ENCODE measurements around the gene RAPGEF1.

RAPGEF1 gene

DNA sequence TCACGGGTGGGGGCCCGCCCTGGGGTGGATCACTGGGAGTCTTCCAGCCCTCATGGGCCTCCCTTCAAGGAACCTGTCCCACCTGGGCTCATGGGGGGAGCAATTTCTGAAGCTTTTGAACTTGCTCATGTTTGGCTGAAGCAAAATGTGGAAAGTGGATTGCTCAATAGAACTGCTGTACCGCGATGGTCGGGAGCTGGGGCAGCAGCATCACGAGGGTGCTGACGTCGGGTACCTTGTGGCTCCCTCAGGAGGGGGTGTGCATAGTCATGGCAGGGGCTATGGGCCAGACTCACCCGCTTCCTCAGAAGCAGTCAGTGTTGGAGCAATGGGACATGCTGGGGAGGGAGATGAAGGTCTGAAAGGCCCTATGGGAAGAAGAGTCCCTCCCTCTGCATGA lies 136.7 kb downstream of the RAPGEF1 start:
- Histone ChIP-seq H3K4me1 (ENCODE audit: insufficient read depth, poor library complexity, severe bottlenecking) (peaks cover 3% of the 10 kb centered on the region), H3K4me3 (ENCODE audit: severe bottlenecking) (no peak overlapping the region), H3K27me3 (ENCODE audit: insufficient read depth, poor library complexity, severe bottlenecking) (no peaks in the 10 kb centered on the region), H3K9me3 (ENCODE audit: severe bottlenecking) (no peaks in the 10 kb centered on the region), H3K27ac (ENCODE audit: poor library complexity, severe bottlenecking) (no peak overlapping the region), H3K36me3 (ENCODE audit: low read depth) (no peaks in the 10 kb centered on the region; the same call in 1 of the 2 replicates)
- ATAC-seq (ENCODE audit: low read depth) = no peak
- TF ChIP-seq, protein P1, sequence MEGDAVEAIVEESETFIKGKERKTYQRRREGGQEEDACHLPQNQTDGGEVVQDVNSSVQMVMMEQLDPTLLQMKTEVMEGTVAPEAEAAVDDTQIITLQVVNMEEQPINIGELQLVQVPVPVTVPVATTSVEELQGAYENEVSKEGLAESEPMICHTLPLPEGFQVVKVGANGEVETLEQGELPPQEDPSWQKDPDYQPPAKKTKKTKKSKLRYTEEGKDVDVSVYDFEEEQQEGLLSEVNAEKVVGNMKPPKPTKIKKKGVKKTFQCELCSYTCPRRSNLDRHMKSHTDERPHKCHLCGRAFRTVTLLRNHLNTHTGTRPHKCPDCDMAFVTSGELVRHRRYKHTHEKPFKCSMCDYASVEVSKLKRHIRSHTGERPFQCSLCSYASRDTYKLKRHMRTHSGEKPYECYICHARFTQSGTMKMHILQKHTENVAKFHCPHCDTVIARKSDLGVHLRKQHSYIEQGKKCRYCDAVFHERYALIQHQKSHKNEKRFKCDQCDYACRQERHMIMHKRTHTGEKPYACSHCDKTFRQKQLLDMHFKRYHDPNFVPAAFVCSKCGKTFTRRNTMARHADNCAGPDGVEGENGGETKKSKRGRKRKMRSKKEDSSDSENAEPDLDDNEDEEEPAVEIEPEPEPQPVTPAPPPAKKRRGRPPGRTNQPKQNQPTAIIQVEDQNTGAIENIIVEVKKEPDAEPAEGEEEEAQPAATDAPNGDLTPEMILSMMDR (IDR thresholded peaks at IDR 0.05; ENCODE audit: poor library complexity, severe bottlenecking) = no peak
- DNase-seq (ENCODE audit: low spot score) = no peak

DNA sequence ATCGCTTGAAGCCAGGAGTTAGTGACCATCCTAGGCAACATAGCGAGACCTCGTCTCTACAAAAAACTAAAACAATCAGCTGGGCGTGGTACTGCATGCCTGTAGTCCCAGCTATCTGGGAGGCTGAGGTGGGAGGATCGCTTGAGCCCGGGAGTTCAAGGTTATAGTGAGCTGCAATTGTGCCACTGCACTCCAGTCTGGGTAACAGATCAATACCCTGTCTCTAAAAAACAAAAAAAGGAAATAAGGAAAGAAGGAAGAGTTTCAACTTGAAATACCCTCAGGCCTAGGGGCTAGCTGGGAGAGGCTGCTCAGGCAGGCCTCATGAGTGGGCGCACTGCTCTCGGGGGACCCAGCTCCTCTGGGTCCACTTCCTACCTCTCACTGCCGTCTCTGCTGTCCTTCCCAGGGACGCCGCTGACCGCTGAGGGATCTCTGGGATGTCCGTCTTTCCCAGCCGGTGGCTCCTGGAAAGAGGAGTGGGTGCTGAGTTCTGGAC lies 138.1 kb downstream of the RAPGEF1 start:
- ATAC-seq (ENCODE audit: low read depth) = no peak
- no peaks in the 10 kb centered on the region for H3K9me3 ChIP-seq (ENCODE audit: severe bottlenecking)
- H3K4me1 ChIP-seq (ENCODE audit: insufficient read depth, poor library complexity, severe bottlenecking) = no peaks in the 10 kb centered on the region
- H3K36me3 ChIP-seq (ENCODE audit: low read depth) = no peaks in the 10 kb centered on the region; the same call in 1 of the 2 replicates
- H3K4me3 ChIP-seq (ENCODE audit: severe bottlenecking) = no peak overlapping the region
- no peak overlapping the region for H3K27ac ChIP-seq (ENCODE audit: poor library complexity, severe bottlenecking)
- TF ChIP-seq, protein P1 (IDR thresholded peaks at IDR 0.05; ENCODE audit: poor library complexity, severe bottlenecking) = no peak
- no peak for DNase-seq (ENCODE audit: low spot score)
- H3K27me3 ChIP-seq (ENCODE audit: insufficient read depth, poor library complexity, severe bottlenecking) = no peaks in the 10 kb centered on the region

DNA sequence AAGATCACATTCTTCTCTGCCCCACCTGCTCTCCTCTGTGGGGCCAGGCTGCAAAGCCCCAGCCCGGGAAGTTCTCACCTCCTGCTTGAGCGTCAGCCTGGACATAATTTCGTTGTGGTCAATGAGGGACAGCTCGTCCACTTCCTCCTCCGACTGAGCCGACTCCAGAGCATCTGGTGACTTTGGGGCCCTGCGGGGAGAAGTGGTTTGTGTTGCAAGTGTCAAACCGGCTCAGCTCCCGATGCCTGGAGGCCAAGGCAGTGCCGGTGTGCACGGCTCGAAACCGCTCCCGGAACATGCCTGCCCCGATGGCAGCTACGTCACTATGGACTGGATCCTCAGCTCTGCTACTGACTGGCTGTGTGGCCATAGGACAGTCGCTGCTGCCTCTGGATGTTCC lies 141.8 kb downstream of the RAPGEF1 start:
- TF ChIP-seq, protein P1 (IDR thresholded peaks at IDR 0.05; ENCODE audit: poor library complexity, severe bottlenecking) = no peak
- Histone ChIP-seq H3K4me3 (ENCODE audit: severe bottlenecking) (no peak overlapping the region), H3K27ac (ENCODE audit: poor library complexity, severe bottlenecking) (no peak overlapping the region), H3K36me3 (ENCODE audit: low read depth) (peaks cover 5% of the 10 kb centered on the region), H3K27me3 (ENCODE audit: insufficient read depth, poor library complexity, severe bottlenecking) (no peaks in the 10 kb centered on the region), H3K4me1 (ENCODE audit: insufficient read depth, poor library complexity, severe bottlenecking) (no peaks in the 10 kb centered on the region), H3K9me3 (ENCODE audit: severe bottlenecking) (no peaks in the 10 kb centered on the region)
- ATAC-seq (ENCODE audit: low read depth) = no peak
- no peak for DNase-seq (ENCODE audit: low spot score)

DNA sequence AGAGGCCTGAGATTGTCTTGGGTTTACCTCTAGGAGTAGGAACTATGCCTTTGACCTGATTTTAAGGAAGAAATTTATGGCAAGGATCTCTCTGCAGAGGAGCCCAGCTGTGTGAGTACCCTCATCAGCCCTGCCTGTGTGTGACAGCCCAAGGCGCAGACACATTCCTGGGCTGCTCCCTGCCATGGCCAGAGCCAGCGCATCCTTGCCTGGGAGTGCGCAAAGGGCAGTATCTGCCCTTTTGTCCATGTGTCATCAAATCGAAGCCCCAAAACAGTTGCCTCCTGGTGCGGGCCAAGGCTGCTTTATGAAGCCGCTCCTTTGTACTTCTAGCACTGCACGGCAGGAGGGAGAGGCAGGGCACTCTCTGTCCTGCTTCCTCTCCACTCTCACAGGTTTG lies 142.6 kb downstream of the RAPGEF1 start:
- no peak overlapping the region for H3K4me3 ChIP-seq (ENCODE audit: severe bottlenecking)
- H3K27me3 ChIP-seq (ENCODE audit: insufficient read depth, poor library complexity, severe bottlenecking) = no peaks in the 10 kb centered on the region
- ATAC-seq (ENCODE audit: low read depth) = no peak
- TF ChIP-seq, protein P1 (IDR thresholded peaks at IDR 0.05; ENCODE audit: poor library complexity, severe bottlenecking) = no peak
- H3K4me1 ChIP-seq (ENCODE audit: insufficient read depth, poor library complexity, severe bottlenecking) = no peaks in the 10 kb centered on the region
- peaks cover 5% of the 10 kb centered on the region for H3K36me3 ChIP-seq (ENCODE audit: low read depth)
- no peak for DNase-seq (ENCODE audit: low spot score)
- H3K9me3 ChIP-seq (ENCODE audit: severe bottlenecking) = no peaks in the 10 kb centered on the region
- no peak overlapping the region for H3K27ac ChIP-seq (ENCODE audit: poor library complexity, severe bottlenecking)

DNA sequence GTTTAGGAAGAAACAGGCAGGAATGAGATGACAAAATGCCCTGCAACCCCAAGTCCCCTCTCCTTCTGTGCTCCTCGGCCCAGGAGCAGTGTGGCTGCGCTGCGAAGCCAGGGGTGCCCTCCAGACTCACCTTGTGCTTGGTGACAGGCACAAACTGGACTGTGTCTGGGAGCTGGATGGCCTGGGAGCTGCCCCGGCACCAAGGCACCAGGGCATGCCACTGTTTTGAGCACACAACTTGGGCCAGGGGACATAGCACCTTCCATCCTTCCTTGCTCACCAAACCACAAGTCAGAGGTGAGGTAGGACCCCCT lies 143.5 kb downstream of the RAPGEF1 start:
- TF ChIP-seq, protein P1 (IDR thresholded peaks at IDR 0.05; ENCODE audit: poor library complexity, severe bottlenecking) = no peak
- no peak for ATAC-seq (ENCODE audit: low read depth)
- DNase-seq (ENCODE audit: low spot score) = no peak
- Histone ChIP-seq H3K9me3 (ENCODE audit: severe bottlenecking) (no peaks in the 10 kb centered on the region), H3K4me1 (ENCODE audit: insufficient read depth, poor library complexity, severe bottlenecking) (no peaks in the 10 kb centered on the region), H3K36me3 (ENCODE audit: low read depth) (peaks cover 5% of the 10 kb centered on the region), H3K27ac (ENCODE audit: poor library complexity, severe bottlenecking) (no peak overlapping the region), H3K27me3 (ENCODE audit: insufficient read depth, poor library complexity, severe bottlenecking) (no peaks in the 10 kb centered on the region), H3K4me3 (ENCODE audit: severe bottlenecking) (no peak overlapping the region)

All from RWPE2 (cell line).